Endothelial cell (in vitro differentiated cells): ENCODE measurements around the gene TNFRSF8. TPM values are rescaled to one million over a fixed set of nuclear protein-coding genes. Genes with fewer than 3 reads are reported as not detected.

Source experiments
- DNase-seq: peaks from one replicate; pipeline ENCODE4 v3.0.0; 2021; ENCODE audit warnings: low spot score
- H3K27ac Mint-ChIP-seq: one replicate; pipeline ENCODE4 v1.8.0; 2021; ENCODE audit warnings: mixed read lengths, inconsistent platforms; ENCODE audit not compliant: unreplicated experiment
- H3K27me3 Mint-ChIP-seq: one replicate; pipeline ENCODE4 v1.8.0; 2021; ENCODE audit warnings: mild to moderate bottlenecking, moderate library complexity, mixed read lengths, inconsistent platforms; ENCODE audit not compliant: unreplicated experiment
- H3K36me3 Mint-ChIP-seq: one replicate; pipeline ENCODE4 v1.8.0; 2021; ENCODE audit warnings: mild to moderate bottlenecking, low read depth, mixed read lengths, inconsistent platforms; ENCODE audit not compliant: unreplicated experiment
- H3K4me1 Mint-ChIP-seq: one replicate; pipeline ENCODE4 v1.8.0; 2021; ENCODE audit warnings: mild to moderate bottlenecking, mixed read lengths, inconsistent platforms; ENCODE audit not compliant: unreplicated experiment
- H3K4me3 Mint-ChIP-seq: one replicate; pipeline ENCODE4 v1.8.0; 2021; ENCODE audit warnings: mild to moderate bottlenecking, mixed read lengths, inconsistent platforms; ENCODE audit not compliant: unreplicated experiment
- H3K9me3 Mint-ChIP-seq: one replicate; pipeline ENCODE4 v1.8.0; 2021; ENCODE audit warnings: mixed read lengths, inconsistent platforms; ENCODE audit not compliant: unreplicated experiment
- CTCF ChIP-seq: fragments of 200-600 bp; sonication (generic); IDR thresholded peaks from one replicate; pipeline ENCODE4 v1.5.0; 2021; ENCODE audit warnings: antibody characterized with exemption; ENCODE audit not compliant: unreplicated experiment
- total RNA-seq: library from RNA; stranded (reverse); fragmentation: NEBNext Ultra II Directional; extraction: Animal tissue kit (Norgen Biotek cat#: 25700); gene quantifications from one replicate; pipeline ENCODE4 v1.2.1, GENCODE V29; 2021; ENCODE audit not compliant: unreplicated experiment

Gene TNFRSF8
- total RNA-seq, 1 donor from 2014 or later: 1.9 TPM

GRCh38 chr1:12124693-12125421 lies 61.8 kb downstream of the TNFRSF8 start:
- no peak overlapping the region for H3K4me3 Mint-ChIP-seq
- H3K9me3 Mint-ChIP-seq: no peaks in the 10 kb centered on the region
- no peaks in the 10 kb centered on the region for H3K36me3 Mint-ChIP-seq

DNA sequence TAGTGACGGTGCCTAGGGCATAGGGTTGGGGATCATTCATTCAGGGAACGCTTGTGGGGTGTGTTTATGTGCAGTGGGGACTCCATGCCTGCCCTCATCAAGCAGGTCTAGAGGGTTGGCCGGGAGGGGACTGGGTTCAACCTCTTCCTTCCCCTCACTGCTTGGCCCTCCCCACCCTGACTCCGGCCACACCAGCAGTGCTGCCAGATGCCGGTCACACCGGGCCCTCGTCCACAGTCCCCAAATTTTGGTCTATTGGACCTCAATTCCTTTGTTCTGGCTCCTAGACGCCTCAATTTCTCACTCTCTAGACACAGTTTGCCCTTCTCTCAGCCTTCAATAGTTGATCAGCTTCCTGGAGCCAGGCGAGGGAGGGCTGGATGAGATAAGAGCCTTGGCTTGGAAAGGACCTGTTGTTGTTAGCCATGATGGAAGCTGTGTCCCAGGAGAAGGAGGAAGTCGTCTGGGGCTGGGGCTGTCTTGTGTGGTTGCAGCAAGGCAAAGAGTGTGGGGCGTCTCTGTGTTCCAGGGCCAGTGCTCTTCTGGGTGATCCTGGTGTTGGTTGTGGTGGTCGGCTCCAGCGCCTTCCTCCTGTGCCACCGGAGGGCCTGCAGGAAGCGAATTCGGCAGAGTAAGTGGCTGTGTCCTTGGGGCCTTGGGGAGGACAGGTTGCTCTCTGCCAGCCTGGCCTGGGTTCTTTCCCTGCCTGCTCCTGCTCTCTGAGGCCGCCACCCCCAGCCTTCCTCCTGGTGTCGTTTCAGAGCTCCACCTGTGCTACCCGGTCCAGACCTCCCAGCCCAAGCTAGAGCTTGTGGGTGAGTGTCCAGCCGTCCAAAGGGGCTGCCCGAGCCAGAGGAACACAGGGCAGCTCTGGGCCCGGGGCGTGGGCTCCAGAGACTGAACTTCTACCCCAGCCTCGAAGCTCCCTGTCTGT lies 62.6 kb downstream of the TNFRSF8 start:
- DNase-seq: no peak
- no peak overlapping the region for H3K27ac Mint-ChIP-seq
- H3K36me3 Mint-ChIP-seq: no peaks in the 10 kb centered on the region
- peak overlapping the region; percentile 4 for H3K4me3 Mint-ChIP-seq
- no peaks in the 10 kb centered on the region for H3K9me3 Mint-ChIP-seq
- TF ChIP-seq CTCF: no peak
- peaks cover 21% of the 10 kb centered on the region for H3K4me1 Mint-ChIP-seq
- peaks cover 4% of the 10 kb centered on the region for H3K27me3 Mint-ChIP-seq

More at GRCh38 chr1:12124693-12125421, 61.8 kb downstream of the TNFRSF8 start:
- H3K27me3 Mint-ChIP-seq: peaks cover 6% of the 10 kb centered on the region
- H3K27ac Mint-ChIP-seq: no peak overlapping the region
- DNase-seq: peak; percentile 84
- TF ChIP-seq CTCF: peak; percentile 96
- H3K4me1 Mint-ChIP-seq: peaks cover 27% of the 10 kb centered on the region

DNA sequence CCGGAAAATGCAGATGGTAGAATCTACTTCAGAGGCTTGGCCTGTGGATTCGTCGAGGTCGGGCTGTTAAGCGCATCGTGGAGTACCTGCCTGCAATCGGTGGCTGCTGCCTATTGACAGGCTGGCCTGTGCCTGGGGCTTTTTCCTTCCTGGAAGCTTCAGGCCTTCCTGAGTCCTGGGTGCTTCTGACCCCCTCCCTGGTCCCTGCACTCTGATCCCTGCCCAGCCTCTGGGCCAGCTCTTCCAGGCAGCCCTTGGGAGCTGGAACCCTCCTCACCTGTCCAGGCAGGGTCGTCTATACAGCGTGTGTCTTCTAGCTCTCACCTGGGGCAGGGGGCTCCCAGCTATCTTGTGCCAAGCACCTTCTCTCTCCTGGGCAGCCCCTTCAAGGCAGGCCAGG lies 63.7 kb downstream of the TNFRSF8 start:
- DNase-seq: no peak
- Mint-ChIP-seq H3K27ac (no peak overlapping the region), H3K4me3 (no peak overlapping the region), H3K9me3 (no peaks in the 10 kb centered on the region), H3K36me3 (no peaks in the 10 kb centered on the region), H3K4me1 (peaks cover 21% of the 10 kb centered on the region), H3K27me3 (peaks cover 2% of the 10 kb centered on the region)
- TF ChIP-seq CTCF: no peak

DNA sequence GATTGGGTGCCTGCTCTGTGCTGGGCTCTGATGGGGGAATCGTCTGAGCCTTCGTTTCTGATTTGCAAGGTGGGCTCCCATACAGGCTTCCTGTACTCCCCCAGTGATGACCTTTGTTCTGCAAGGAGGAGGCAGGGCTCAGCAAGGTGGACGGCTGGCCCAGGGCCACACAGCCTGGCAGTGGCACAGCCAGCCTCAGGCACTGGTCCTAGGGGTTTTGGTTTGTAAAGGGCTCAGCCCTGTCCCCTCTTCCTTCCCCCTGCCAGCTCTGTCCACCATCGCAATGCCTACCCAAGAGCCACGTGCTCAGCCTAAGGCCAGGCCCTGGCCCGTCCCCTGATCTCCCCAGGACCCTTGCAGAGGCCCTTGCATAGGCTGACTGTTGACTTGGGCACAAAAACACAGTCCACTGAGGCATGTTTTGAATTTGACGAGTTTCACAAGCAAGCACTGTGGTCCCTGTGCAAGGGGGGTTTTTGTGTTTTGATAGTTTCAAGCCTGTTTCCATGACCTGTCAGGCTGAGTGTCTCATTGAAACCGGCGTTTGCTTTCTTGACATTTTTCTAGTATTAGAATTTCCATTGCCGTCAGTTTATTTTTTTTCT lies 64.2 kb downstream of the TNFRSF8 start:
- TF ChIP-seq CTCF: no peak
- Mint-ChIP-seq H3K27me3 (peaks cover 2% of the 10 kb centered on the region), H3K9me3 (no peaks in the 10 kb centered on the region), H3K4me1 (peaks cover 19% of the 10 kb centered on the region), H3K27ac (peak overlapping the region; percentile 57), H3K36me3 (no peaks in the 10 kb centered on the region), H3K4me3 (no peak overlapping the region)
- DNase-seq: no peak
